ENCODE measurements around the gene MRPL12. TPM values are rescaled to one million over a fixed set of nuclear protein-coding genes. Genes with fewer than 3 reads are reported as not detected.

MRPL12 gene
- total and polyA plus RNA-seq, 2 of the 13 experiments (the other 11 are each of a cell fraction or from before 2014, with no cell fraction given), result 39.1 to 94.1 TPM

DNA sequence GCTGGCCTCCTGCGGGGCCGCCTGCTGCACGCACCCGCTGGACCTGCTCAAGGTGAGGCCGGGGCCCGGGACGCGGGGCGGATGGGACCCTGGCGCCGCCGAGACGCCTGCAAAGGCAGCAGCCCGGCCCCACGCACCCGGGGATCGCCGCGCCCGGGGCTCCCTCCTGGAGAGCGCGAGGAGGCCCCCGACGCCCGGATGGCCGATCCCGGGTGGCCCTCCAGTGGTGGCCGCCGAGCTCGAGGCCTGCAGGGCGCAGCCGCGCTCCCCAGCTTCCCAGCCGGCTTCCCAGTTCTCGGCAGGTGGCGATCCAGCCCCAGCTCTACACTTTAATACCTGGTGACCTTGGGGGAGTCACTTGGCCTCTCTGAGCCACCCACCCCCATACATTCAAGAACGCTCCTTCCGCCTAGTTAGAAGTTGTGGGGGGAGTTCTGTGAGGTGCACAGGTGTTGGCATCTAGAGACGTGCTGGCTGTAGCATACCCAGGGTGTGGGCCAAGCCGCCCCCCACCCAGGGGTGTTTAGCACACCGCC, 9.4 kb downstream of the MRPL12 start (continued):
- TF ChIP-seq, protein P1, sequence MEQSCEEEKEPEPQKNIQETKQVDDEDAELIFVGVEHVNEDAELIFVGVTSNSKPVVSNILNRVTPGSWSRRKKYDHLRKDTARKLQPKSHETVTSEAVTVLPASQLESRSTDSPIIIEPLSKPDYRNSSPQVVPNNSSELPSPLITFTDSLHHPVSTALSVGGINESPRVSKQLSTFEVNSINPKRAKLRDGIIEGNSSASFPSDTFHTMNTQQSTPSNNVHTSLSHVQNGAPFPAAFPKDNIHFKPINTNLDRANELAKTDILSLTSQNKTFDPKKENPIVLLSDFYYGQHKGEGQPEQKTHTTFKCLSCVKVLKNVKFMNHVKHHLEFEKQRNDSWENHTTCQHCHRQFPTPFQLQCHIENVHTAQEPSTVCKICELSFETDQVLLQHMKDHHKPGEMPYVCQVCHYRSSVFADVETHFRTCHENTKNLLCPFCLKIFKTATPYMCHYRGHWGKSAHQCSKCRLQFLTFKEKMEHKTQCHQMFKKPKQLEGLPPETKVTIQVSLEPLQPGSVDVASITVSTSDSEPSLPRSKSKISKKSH (CRISPR knock-in tag; IDR thresholded peaks at IDR 0.05; ENCODE audit: borderline replicate concordance), result peak; percentile 72; the same call in 1 of the 2 replicates
- TF ChIP-seq, protein P2, sequence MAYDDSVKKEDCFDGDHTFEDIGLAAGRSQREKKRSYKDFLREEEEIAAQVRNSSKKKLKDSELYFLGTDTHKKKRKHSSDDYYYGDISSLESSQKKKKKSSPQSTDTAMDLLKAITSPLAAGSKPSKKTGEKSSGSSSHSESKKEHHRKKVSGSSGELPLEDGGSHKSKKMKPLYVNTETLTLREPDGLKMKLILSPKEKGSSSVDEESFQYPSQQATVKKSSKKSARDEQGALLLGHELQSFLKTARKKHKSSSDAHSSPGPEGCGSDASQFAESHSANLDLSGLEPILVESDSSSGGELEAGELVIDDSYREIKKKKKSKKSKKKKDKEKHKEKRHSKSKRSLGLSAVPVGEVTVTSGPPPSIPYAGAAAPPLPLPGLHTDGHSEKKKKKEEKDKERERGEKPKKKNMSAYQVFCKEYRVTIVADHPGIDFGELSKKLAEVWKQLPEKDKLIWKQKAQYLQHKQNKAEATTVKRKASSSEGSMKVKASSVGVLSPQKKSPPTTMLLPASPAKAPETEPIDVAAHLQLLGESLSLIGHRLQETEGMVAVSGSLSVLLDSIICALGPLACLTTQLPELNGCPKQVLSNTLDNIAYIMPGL (CRISPR knock-in tag; IDR thresholded peaks at IDR 0.05; ENCODE audit: borderline replicate concordance in 1 of 2, low read depth in 1 of 2), result peak in 1 of 2 experiments; percentile 59; a peak in 2 of 4 replicates
- TF ChIP-seq TEAD3 (CRISPR knock-in tag; optimal IDR thresholded peaks at IDR 0.05; ENCODE audit: borderline replicate concordance), result peak; percentile 5
- TF ChIP-seq, protein P3, sequence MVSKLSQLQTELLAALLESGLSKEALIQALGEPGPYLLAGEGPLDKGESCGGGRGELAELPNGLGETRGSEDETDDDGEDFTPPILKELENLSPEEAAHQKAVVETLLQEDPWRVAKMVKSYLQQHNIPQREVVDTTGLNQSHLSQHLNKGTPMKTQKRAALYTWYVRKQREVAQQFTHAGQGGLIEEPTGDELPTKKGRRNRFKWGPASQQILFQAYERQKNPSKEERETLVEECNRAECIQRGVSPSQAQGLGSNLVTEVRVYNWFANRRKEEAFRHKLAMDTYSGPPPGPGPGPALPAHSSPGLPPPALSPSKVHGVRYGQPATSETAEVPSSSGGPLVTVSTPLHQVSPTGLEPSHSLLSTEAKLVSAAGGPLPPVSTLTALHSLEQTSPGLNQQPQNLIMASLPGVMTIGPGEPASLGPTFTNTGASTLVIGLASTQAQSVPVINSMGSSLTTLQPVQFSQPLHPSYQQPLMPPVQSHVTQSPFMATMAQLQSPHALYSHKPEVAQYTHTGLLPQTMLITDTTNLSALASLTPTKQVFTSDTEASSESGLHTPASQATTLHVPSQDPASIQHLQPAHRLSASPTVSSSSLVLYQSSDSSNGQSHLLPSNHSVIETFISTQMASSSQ (IDR thresholded peaks at IDR 0.05; ENCODE audit: low read depth), result no peak
- TF ChIP-seq, protein P3 (CRISPR knock-in tag; IDR thresholded peaks at IDR 0.05; ENCODE audit: borderline replicate concordance), result peak; percentile 26; the same call in 1 of the 2 replicates
- TF ChIP-seq, protein P4, sequence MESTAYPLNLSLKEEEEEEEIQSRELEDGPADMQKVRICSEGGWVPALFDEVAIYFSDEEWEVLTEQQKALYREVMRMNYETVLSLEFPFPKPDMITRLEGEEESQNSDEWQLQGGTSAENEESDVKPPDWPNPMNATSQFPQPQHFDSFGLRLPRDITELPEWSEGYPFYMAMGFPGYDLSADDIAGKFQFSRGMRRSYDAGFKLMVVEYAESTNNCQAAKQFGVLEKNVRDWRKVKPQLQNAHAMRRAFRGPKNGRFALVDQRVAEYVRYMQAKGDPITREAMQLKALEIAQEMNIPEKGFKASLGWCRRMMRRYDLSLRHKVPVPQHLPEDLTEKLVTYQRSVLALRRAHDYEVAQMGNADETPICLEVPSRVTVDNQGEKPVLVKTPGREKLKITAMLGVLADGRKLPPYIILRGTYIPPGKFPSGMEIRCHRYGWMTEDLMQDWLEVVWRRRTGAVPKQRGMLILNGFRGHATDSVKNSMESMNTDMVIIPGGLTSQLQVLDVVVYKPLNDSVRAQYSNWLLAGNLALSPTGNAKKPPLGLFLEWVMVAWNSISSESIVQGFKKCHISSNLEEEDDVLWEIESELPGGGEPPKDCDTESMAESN (CRISPR knock-in tag; conservative IDR thresholded peaks at IDR 0.05), result peak; percentile 66; the same call in 1 of the 2 replicates
- TF ChIP-seq ZNF510 (CRISPR knock-in tag; IDR thresholded peaks at IDR 0.05; ENCODE audit: low read depth), result peak; percentile 51; the same call in 1 of the 2 replicates
- peak; percentile 17; the same call in 1 of the 2 replicates for TF ChIP-seq POLR2G (IDR thresholded peaks at IDR 0.05; ENCODE audit: low read depth, low read length)
- TF ChIP-seq, protein P5, sequence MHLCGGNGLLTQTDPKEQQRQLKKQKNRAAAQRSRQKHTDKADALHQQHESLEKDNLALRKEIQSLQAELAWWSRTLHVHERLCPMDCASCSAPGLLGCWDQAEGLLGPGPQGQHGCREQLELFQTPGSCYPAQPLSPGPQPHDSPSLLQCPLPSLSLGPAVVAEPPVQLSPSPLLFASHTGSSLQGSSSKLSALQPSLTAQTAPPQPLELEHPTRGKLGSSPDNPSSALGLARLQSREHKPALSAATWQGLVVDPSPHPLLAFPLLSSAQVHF (CRISPR knock-in tag; IDR thresholded peaks at IDR 0.05), result no peak
- peak; percentile 81; the same call in 1 of the 2 replicates for TF ChIP-seq ZNF724P (CRISPR knock-in tag; IDR thresholded peaks at IDR 0.05; ENCODE audit: borderline replicate concordance)
- peak; percentile 28; the same call in 1 of the 2 replicates for TF ChIP-seq SALL1 (CRISPR knock-in tag; IDR thresholded peaks at IDR 0.05)
- TF ChIP-seq RFX3 (CRISPR knock-in tag; IDR thresholded peaks at IDR 0.05), result no peak
- 0 out of 2 replicates have a peak, but pooled peaks have one; percentile 36 for TF ChIP-seq ZNF775 (CRISPR knock-in tag; IDR thresholded peaks at IDR 0.05; ENCODE audit: borderline replicate concordance)
- peak; percentile 47; the same call in 1 of the 2 replicates for TF ChIP-seq MED1 (CRISPR knock-in tag; IDR thresholded peaks at IDR 0.05)
- TF ChIP-seq, protein P6, sequence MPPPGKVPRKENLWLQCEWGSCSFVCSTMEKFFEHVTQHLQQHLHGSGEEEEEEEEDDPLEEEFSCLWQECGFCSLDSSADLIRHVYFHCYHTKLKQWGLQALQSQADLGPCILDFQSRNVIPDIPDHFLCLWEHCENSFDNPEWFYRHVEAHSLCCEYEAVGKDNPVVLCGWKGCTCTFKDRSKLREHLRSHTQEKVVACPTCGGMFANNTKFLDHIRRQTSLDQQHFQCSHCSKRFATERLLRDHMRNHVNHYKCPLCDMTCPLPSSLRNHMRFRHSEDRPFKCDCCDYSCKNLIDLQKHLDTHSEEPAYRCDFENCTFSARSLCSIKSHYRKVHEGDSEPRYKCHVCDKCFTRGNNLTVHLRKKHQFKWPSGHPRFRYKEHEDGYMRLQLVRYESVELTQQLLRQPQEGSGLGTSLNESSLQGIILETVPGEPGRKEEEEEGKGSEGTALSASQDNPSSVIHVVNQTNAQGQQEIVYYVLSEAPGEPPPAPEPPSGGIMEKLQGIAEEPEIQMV (CRISPR knock-in tag; IDR thresholded peaks at IDR 0.05; ENCODE audit: low read depth), result peak; percentile 31; the same call in 1 of the 2 replicates
- 0 out of 2 replicates have a peak, but pooled peaks have one; percentile 9 for TF ChIP-seq ZNF777 (CRISPR knock-in tag; IDR thresholded peaks at IDR 0.05)

Measured in HepG2 (cell line).